ENCODE data around the gene SULT1B1. TPM values are rescaled to one million over a fixed set of nuclear protein-coding genes. Genes with fewer than 3 reads are reported as not detected.

The SULT1B1 gene
- total RNA-seq, 2 experiments from 2014 or later, result 0.08 TPM; not detected in 1

- H3K9me2 ChIP-seq (ENCODE audit: insufficient read depth, low read length), result no peaks in the 10 kb centered on the region
- H2AFZ ChIP-seq (ENCODE audit: low read length), result no peak overlapping the region
- no peak for DNase-seq (ENCODE audit: low spot score)
- intact Hi-C loops (cut with micrococcal nuclease; ENCODE audit: unreplicated experiment), result no loop called here
- TF ChIP-seq CTCF (conservative IDR thresholded peaks at IDR 0.05; ENCODE audit: low read length) (no peak), EZH2phosphoT487 (IDR thresholded peaks at IDR 0.05; ENCODE audit: borderline replicate concordance, low read depth, low read length) (no peak)
- H4K20me1 ChIP-seq (ENCODE audit: insufficient read depth, low read length), result no peaks in the 10 kb centered on the region
- no peaks in the 10 kb centered on the region for H3K79me2 ChIP-seq (ENCODE audit: insufficient read depth, low read depth, low read length)
- no peaks in the 10 kb centered on the region for H3K36me3 ChIP-seq (ENCODE audit: insufficient read depth, low read length)
- no peak overlapping the region for H3K4me2 ChIP-seq (ENCODE audit: low read length)
- no peak overlapping the region for H3K27ac ChIP-seq (ENCODE audit: low read depth, low read length, poor library complexity, severe bottlenecking)
- ChIA-PET CTCF (ENCODE audit: unreplicated experiment) (no interaction called here), POLR2A (interaction anchor here (1.2 kb wide), 1 partner anchor 13 kb away, joined by 3 read pairs; no protein-coding TSS in a partner anchor)
- BruUV-seq (replicated peaks), result no TSS peak
- H3K9me3 ChIP-seq (ENCODE audit: low read length), result no peaks in the 10 kb centered on the region
- no peaks in the 10 kb centered on the region for H3K4me1 ChIP-seq (ENCODE audit: insufficient read depth, low read length, poor library complexity, severe bottlenecking)
- H3K4me3 ChIP-seq (ENCODE audit: low read depth, low read length, poor library complexity, severe bottlenecking), result no peak overlapping the region
Measured at GRCh38 chr4:69707807-69708206, 52.6 kb downstream of the SULT1B1 start.

- BruUV-seq (replicated peaks), result no TSS peak
- intact Hi-C loops (cut with micrococcal nuclease; ENCODE audit: unreplicated experiment), result no loop called here
- no peaks in the 10 kb centered on the region for H4K20me1 ChIP-seq (ENCODE audit: insufficient read depth, low read length)
- H2AFZ ChIP-seq (ENCODE audit: low read length), result no peak overlapping the region
- H3K4me1 ChIP-seq (ENCODE audit: insufficient read depth, low read length, poor library complexity, severe bottlenecking), result no peaks in the 10 kb centered on the region
- no peak overlapping the region for H3K4me3 ChIP-seq (ENCODE audit: low read depth, low read length, poor library complexity, severe bottlenecking)
- H3K9me2 ChIP-seq (ENCODE audit: insufficient read depth, low read length), result no peaks in the 10 kb centered on the region
- TF ChIP-seq EZH2phosphoT487 (IDR thresholded peaks at IDR 0.05; ENCODE audit: borderline replicate concordance, low read depth, low read length) (no peak), CTCF (conservative IDR thresholded peaks at IDR 0.05; ENCODE audit: low read length) (no peak)
- no peaks in the 10 kb centered on the region for H3K79me2 ChIP-seq (ENCODE audit: insufficient read depth, low read depth, low read length)
- no peak overlapping the region for H3K27ac ChIP-seq (ENCODE audit: low read depth, low read length, poor library complexity, severe bottlenecking)
- H3K4me2 ChIP-seq (ENCODE audit: low read length), result no peak overlapping the region
- H3K9me3 ChIP-seq (ENCODE audit: low read length), result no peaks in the 10 kb centered on the region
- H3K36me3 ChIP-seq (ENCODE audit: insufficient read depth, low read length), result no peaks in the 10 kb centered on the region
- CTCF ChIA-PET (ENCODE audit: unreplicated experiment), result no interaction called here
- DNase-seq (ENCODE audit: low spot score), result no peak
- POLR2A ChIA-PET, result interaction anchor here (0.7 kb wide), 1 partner anchor 54 kb away, joined by 5 read pairs; no protein-coding TSS in a partner anchor
Measured at GRCh38 chr4:69702201-69702600, 58.2 kb downstream of the SULT1B1 start.

- Histone ChIP-seq H3K27ac (ENCODE audit: low read depth, low read length, poor library complexity, severe bottlenecking) (no peak overlapping the region), H3K9me3 (ENCODE audit: low read length) (no peaks in the 10 kb centered on the region), H4K20me1 (ENCODE audit: insufficient read depth, low read length) (no peaks in the 10 kb centered on the region), H2AFZ (ENCODE audit: low read length) (no peak overlapping the region), H3K36me3 (ENCODE audit: insufficient read depth, low read length) (no peaks in the 10 kb centered on the region), H3K9me2 (ENCODE audit: insufficient read depth, low read length) (no peaks in the 10 kb centered on the region), H3K4me1 (ENCODE audit: insufficient read depth, low read length, poor library complexity, severe bottlenecking) (no peaks in the 10 kb centered on the region), H3K4me2 (ENCODE audit: low read length) (no peak overlapping the region), H3K4me3 (ENCODE audit: low read depth, low read length, poor library complexity, severe bottlenecking) (no peak overlapping the region), H3K79me2 (ENCODE audit: insufficient read depth, low read depth, low read length) (no peaks in the 10 kb centered on the region)
- BruUV-seq (replicated peaks), result no TSS peak
- TF ChIP-seq CTCF (conservative IDR thresholded peaks at IDR 0.05; ENCODE audit: low read length) (no peak), EZH2phosphoT487 (IDR thresholded peaks at IDR 0.05; ENCODE audit: borderline replicate concordance, low read depth, low read length) (no peak)
- DNase-seq (ENCODE audit: low spot score), result no peak
- POLR2A ChIA-PET, result no interaction called here
- CTCF ChIA-PET (ENCODE audit: unreplicated experiment), result no interaction called here
- intact Hi-C loops (cut with micrococcal nuclease; ENCODE audit: unreplicated experiment), result no loop called here
Measured at GRCh38 chr4:69701696-69702095, 58.7 kb downstream of the SULT1B1 start.
